ENCODE data around the gene RGL4.

GRCh38 chr22:23697031-23697970 is 6.5 kb downstream of the RGL4 start:
- TF ChIP-seq CTCF (IDR thresholded peaks at IDR 0.05): no peak
- no peak for TF ChIP-seq POLR2A (IDR thresholded peaks at IDR 0.05)
